AG09309 (cell line): ENCODE results near the gene CYP2A6.
A peak's percentile ranks its signal among the peaks of the same experiment; 100 is the strongest.

Experiments used
- DNase-seq: peaks from one replicate; pipeline ENCODE4 v3.0.0-alpha.2; 2010; ENCODE audit warnings: low read depth
- H3K4me3 ChIP-seq: 2 replicates; pipeline ENCODE4 v1.5.1; 2011; ENCODE audit warnings: mild to moderate bottlenecking, low read depth, low read length, moderate library complexity; ENCODE audit not compliant: control insufficient read depth
- TF ChIP-seq, protein P1 (sequence below): IDR thresholded peaks from 2 replicates; pipeline ENCODE4 v1.5.1; 2011; ENCODE audit warnings: mild to moderate bottlenecking, low read depth, low read length, inconsistent platforms; ENCODE audit not compliant: insufficient read depth, control insufficient read depth; ENCODE audit errors: missing control alignments

The CYP2A6 gene

DNA sequence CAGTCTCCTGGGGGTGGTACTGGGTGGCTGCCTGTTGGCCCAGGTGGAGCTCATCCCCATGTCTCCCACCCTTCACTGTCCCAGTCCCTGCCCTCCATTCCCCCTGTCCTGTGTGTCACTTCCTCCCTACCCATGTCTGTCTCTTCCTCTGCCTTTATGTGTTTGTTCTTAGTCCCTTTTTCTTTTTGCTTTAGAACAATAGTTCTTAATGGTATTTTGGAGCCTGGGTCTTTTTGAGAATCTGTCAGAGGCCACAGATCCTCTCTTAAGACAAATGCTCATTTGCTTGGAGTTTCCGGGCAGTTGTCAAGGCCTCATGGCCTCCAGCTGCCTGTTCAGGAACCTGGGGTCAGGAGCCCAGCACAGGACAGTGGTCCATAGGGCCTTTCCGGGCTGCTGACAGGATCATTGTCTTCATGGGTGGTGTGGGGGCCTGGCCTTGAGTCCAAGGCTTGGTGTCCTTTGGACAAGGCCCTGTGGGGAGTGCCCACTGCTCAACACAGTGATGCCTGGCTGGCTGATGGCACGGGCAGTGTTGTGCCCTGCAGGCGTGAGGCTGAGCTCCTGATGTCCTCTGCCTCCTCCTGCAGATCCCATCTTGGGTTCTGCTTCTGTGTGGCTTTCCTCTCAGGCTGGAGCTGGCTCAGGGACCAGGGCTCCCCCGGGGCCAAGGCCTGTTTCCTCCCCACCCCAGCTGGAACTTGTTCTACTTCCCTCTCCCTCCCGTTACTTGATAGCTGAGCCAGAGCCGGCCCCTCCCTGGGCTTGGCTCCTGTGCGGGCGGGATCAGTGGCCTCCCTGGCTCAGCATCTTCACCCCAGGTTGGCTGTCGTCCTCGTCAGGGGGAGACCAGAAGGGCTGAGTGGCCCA lies 47.7 kb downstream of the CYP2A6 start:
- TF ChIP-seq, protein P1, sequence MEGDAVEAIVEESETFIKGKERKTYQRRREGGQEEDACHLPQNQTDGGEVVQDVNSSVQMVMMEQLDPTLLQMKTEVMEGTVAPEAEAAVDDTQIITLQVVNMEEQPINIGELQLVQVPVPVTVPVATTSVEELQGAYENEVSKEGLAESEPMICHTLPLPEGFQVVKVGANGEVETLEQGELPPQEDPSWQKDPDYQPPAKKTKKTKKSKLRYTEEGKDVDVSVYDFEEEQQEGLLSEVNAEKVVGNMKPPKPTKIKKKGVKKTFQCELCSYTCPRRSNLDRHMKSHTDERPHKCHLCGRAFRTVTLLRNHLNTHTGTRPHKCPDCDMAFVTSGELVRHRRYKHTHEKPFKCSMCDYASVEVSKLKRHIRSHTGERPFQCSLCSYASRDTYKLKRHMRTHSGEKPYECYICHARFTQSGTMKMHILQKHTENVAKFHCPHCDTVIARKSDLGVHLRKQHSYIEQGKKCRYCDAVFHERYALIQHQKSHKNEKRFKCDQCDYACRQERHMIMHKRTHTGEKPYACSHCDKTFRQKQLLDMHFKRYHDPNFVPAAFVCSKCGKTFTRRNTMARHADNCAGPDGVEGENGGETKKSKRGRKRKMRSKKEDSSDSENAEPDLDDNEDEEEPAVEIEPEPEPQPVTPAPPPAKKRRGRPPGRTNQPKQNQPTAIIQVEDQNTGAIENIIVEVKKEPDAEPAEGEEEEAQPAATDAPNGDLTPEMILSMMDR = no peak
- no peak for DNase-seq
- H3K4me3 ChIP-seq = peak overlapping the region; percentile 16

DNA sequence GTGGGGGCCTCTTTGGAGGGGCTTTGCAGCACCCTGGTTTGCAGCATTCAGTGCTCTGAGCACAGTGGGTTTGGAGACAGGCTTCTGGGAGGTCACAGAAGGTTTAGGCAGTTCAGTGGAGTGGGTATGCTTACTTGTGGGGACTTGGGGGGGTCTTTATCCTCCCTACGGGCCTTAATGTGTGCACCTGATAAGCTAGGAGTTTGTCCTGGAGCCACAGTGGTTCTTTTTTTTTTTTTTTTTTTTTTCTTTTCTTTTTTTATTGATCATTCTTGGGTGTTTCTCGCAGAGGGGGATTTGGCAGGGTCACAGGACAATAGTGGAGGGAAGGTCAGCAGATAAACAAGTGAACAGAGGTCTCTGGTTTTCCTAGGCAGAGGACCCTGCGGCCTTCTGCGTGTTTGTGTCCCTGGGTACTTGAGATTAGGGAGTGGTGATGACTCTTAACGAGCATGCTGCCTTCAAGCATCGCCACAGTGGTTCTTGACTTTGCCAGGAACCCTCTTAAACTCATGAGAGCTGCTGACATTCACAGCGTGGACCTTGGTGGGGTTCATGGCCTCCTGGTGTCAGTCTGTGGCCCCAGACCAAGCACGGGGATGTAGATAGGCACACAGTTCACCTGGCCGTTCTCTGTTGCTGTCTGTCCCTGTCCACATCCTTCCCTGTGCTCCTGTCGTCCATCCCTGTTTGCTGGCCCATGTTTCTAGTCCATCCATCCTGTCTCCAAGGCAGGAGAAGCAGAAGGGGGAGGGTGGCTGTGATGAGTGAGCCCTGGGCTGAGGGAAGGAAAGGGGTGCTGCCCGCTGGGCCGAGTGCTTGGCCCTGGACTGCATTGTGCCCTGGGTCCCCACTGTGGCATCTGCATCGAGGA lies 48.6 kb downstream of the CYP2A6 start:
- peak overlapping the region; percentile 98 for H3K4me3 ChIP-seq
- no peak for DNase-seq
- TF ChIP-seq, protein P1 = no peak

DNA sequence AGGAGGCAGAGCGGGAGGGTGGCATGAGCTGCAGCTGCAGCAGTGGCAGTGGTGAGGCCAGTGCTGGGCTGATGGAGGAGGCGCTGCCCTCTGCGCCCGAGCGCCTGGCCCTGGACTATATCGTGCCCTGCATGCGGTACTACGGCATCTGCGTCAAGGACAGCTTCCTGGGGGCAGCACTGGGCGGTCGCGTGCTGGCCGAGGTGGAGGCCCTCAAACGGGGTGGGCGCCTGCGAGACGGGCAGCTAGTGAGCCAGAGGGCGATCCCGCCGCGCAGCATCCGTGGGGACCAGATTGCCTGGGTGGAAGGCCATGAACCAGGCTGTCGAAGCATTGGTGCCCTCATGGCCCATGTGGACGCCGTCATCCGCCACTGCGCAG lies 49.3 kb downstream of the CYP2A6 start:
- peak overlapping the region; percentile 98 for H3K4me3 ChIP-seq
- no peak for DNase-seq

DNA sequence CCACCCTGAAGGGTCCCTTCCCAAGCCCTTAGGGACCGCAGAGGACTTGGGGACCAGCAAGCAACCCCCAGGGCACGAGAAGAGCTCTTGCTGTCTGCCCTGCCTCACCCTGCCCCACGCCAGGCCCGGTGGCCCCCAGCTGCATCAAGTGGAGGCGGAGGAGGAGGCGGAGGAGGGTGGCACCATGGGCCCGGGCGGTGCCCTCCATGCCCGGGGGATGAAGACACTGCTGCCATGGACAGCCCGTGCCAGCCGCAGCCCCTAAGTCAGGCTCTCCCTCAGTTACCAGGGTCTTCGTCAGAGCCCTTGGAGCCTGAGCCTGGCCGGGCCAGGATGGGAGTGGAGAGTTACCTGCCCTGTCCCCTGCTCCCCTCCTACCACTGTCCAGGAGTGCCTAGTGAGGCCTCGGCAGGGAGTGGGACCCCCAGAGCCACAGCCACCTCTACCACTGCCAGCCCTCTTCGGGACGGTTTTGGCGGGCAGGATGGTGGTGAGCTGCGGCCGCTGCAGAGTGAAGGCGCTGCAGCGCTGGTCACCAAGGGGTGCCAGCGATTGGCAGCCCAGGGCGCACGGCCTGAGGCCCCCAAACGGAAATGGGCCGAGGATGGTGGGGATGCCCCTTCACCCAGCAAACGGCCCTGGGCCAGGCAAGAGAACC lies 49.8 kb downstream of the CYP2A6 start:
- TF ChIP-seq, protein P1 = no peak
- DNase-seq = no peak

More for the DNA sequence above, 49.3 kb downstream of the CYP2A6 start:
- TF ChIP-seq, protein P1 = no peak

DNA sequence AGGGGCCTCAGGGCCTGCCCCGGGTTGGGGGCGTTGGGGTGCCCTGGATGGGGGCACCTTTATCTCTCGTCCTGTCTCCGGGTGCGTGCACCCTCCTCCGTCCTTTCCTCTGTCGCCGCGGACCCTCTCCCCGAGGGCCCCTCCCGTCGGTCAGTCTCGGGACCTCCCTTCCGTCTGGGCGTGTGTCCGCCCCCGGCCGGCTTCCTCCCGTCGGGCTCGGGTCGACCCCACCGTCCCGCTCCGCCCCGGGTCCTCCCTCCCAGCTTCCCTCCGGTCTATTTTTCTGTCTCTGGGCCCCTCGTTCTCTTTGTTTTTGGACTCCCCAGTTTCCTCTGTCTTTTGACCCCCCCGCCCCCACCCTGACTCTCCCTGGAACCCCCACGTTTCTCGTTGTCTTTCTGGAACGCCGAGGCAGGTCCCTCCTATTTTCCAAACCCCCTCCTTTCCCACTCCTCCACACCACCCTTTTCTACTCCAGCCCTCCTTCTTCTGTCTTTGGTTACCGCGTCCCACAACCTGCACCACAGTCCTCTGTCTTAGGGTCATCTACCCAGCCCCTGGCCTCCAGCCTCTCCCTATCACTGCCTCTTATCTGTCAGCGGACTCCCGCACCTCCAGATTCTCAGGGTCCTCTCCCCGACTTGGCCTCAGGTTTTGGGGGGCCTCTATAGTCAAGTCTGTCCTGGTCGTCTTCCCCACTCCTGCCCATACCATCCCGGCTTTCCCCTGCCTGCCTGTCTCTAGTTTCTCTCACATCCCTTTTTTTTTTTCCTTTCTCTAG lies 50.5 kb downstream of the CYP2A6 start:
- no peak for DNase-seq
- TF ChIP-seq, protein P1 = no peak
- peak overlapping the region; percentile 98 for H3K4me3 ChIP-seq

More for the DNA sequence above, 49.8 kb downstream of the CYP2A6 start:
- peak overlapping the region; percentile 98 for H3K4me3 ChIP-seq
